ENCODE data around the gene FOCAD.

The FOCAD gene

DNA sequence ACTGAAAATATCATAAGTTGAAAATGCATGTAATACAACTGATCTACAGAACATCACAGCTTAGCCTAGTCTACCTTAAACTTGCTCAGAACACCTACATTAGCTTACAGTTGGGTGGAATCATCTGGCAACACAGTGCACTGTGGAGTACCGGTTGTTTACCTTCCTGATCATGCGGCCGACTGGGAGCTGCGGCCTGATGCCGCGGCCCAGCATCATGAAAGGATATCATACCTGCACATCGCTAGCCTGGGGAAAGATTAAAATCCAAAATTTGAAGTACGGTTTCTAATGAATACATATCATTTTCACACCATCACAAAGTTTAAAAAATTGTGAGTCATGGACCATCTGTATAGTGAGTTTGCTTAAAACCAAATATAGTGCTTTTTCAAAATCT lies 345.6 kb downstream of the FOCAD start:
- Histone ChIP-seq H3K27ac (no peak overlapping the region), H3K79me2 (no peaks in the 10 kb centered on the region), H3K9me3 (ENCODE audit: control insufficient read depth, low read length) (no peaks in the 10 kb centered on the region), H2AFZ (no peak overlapping the region), H3K4me3 (ENCODE audit: low read depth, low read length) (no peak overlapping the region), H3K27me3 (ENCODE audit: control insufficient read depth, insufficient read depth, low read length) (no peaks in the 10 kb centered on the region), H3K4me1 (no peaks in the 10 kb centered on the region), H3K9ac (no peak overlapping the region), H3K4me2 (ENCODE audit: low read length) (no peak overlapping the region), H3K36me3 (ENCODE audit: control insufficient read depth, insufficient read depth, low read length) (no peaks in the 10 kb centered on the region)
- TF ChIP-seq, protein P1, sequence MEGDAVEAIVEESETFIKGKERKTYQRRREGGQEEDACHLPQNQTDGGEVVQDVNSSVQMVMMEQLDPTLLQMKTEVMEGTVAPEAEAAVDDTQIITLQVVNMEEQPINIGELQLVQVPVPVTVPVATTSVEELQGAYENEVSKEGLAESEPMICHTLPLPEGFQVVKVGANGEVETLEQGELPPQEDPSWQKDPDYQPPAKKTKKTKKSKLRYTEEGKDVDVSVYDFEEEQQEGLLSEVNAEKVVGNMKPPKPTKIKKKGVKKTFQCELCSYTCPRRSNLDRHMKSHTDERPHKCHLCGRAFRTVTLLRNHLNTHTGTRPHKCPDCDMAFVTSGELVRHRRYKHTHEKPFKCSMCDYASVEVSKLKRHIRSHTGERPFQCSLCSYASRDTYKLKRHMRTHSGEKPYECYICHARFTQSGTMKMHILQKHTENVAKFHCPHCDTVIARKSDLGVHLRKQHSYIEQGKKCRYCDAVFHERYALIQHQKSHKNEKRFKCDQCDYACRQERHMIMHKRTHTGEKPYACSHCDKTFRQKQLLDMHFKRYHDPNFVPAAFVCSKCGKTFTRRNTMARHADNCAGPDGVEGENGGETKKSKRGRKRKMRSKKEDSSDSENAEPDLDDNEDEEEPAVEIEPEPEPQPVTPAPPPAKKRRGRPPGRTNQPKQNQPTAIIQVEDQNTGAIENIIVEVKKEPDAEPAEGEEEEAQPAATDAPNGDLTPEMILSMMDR (IDR thresholded peaks at IDR 0.05): no peak

DNA sequence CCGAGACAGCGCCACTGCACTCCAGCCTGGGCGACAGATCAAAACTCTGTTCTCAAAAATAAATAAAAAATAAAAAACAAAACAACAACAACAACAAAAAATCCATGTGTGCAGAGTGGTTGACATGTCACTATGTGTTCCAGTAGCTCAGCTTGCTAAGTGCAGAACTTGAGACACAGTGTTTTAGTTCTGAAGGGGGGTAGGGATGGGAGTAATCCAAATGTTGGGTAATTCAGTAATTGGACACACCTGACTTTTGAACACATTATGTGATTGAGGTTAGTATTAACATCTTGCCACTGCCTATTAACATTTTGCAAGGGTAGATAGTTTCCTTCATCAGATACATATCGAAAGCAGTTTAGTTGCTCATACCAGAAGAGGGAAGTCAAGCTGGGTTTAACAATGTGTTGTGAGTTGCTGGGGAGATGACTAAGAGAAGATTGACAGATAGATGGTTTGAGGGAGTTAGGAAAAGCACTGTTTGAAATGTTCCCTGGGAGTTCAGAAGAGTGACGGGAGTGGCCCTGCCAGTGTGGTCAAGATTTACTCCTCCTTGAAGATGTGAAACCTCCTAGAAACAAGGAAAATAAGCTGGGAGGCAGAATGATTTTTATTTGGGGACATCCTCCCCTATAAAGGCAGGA lies 346.5 kb downstream of the FOCAD start:
- H3K27me3 ChIP-seq (ENCODE audit: control insufficient read depth, insufficient read depth, low read length): no peaks in the 10 kb centered on the region
- H3K9me3 ChIP-seq (ENCODE audit: control insufficient read depth, low read length): no peaks in the 10 kb centered on the region
- H3K9ac ChIP-seq: no peak overlapping the region
- H3K4me3 ChIP-seq (ENCODE audit: low read depth, low read length): no peak overlapping the region
- TF ChIP-seq, protein P1 (IDR thresholded peaks at IDR 0.05): no peak
- peak overlapping the region; percentile 67 for H3K27ac ChIP-seq
- H3K79me2 ChIP-seq: no peaks in the 10 kb centered on the region
- H3K36me3 ChIP-seq (ENCODE audit: control insufficient read depth, insufficient read depth, low read length): no peaks in the 10 kb centered on the region
- H2AFZ ChIP-seq: peak overlapping the region; percentile 83
- no peak overlapping the region for H3K4me2 ChIP-seq (ENCODE audit: low read length)
- no peaks in the 10 kb centered on the region for H3K4me1 ChIP-seq

DNA sequence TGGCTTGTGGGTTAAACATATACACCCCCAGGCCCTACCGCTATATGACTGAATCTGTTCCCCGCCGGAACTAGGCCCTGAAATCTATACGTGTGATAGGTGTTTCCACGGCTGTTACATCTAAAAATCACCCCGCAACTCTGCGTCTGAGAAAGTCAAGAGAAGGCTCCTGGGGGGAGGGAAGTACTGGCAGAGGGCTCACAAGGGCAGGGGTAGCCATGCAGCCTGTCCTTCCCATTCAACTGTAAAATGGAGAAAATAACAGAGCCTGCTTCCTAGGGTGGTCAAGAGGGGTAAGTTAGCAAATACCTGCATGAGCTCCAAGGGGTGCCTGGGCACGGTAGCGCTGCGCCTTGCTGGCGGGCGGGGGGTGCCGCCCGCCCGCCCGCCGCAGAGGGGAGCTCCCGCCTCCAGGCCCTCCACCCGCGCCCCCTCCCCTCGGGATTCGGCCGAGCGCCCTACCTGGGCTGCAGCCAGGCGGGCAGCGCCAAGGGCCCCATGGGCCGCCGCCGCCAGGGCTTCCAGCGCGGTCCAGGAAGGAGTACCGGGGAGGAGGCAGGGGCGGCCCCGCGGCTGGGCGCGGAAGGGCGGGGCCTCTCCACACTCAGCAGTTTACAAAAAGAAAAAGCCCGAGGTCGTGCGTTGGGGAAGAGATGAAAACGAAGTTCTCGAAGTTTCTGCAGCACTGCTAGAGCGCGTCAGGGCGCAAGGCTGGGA lies 347.2 kb downstream of the FOCAD start, which contains the start of gene HACD4:
Gene HACD4, minus strand, starts transcription at position 550 of the 717 bp plus-strand sequence. Its CDS starts 50 bp downstream, at position 500.
- H3K4me1 ChIP-seq: no peaks in the 10 kb centered on the region
- TF ChIP-seq, protein P1 (IDR thresholded peaks at IDR 0.05): no peak
- peak within 1 kb of the TSS; percentile 67 for H3K27ac ChIP-seq
- no peak within 1 kb of the TSS for H3K9ac ChIP-seq
- H3K36me3 ChIP-seq (ENCODE audit: control insufficient read depth, insufficient read depth, low read length): no peaks in the 10 kb centered on the region
- no peaks in the 10 kb centered on the region for H3K79me2 ChIP-seq
- no peaks in the 10 kb centered on the region for H3K27me3 ChIP-seq (ENCODE audit: control insufficient read depth, insufficient read depth, low read length)
- H3K4me3 ChIP-seq (ENCODE audit: low read depth, low read length): peak within 1 kb of the TSS; percentile 41
- H3K9me3 ChIP-seq (ENCODE audit: control insufficient read depth, low read length): no peaks in the 10 kb centered on the region
- H3K4me2 ChIP-seq (ENCODE audit: low read length): peak within 1 kb of the TSS; percentile 56
- H2AFZ ChIP-seq: peak within 1 kb of the TSS; percentile 83

DNA sequence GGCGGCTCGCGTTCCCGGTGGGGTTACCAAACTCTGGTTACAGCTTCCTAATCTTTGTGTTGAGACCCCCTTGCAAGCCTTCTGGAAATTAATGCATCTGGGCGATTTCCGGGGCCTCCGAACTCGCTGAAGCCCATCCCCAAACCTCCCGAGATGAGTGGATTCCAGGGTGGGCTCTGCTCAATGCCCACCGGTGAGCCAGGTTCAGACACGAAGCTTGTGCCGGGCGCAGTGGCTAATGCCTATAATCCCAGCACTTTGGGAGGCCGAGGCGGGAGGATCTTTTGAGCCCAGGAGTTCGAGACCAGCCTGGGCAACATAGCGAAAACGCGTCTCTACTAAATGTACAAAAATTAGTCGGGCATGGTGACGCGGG lies 347.7 kb downstream of the FOCAD start:
- Histone ChIP-seq H3K27ac (peak overlapping the region; percentile 67), H3K9me3 (ENCODE audit: control insufficient read depth, low read length) (no peaks in the 10 kb centered on the region), H2AFZ (peak overlapping the region; percentile 83), H3K9ac (no peak overlapping the region), H3K4me1 (no peaks in the 10 kb centered on the region), H3K36me3 (ENCODE audit: control insufficient read depth, insufficient read depth, low read length) (no peaks in the 10 kb centered on the region), H3K4me2 (ENCODE audit: low read length) (peak overlapping the region; percentile 56), H3K79me2 (no peaks in the 10 kb centered on the region), H3K4me3 (ENCODE audit: low read depth, low read length) (peak overlapping the region; percentile 41), H3K27me3 (ENCODE audit: control insufficient read depth, insufficient read depth, low read length) (no peaks in the 10 kb centered on the region)
- TF ChIP-seq, protein P1 (IDR thresholded peaks at IDR 0.05): no peak
